Right lung (tissue), 5 donors: Measurements from ENCODE around the gene SLC41A1. TPM values are rescaled to one million over a fixed set of nuclear protein-coding genes. Genes with fewer than 3 reads are reported as not detected.

Source experiments
- DNase-seq, 2 donors: peaks; one replicate each; pipeline ENCODE4 v3.0.0-alpha.2; 2013
- polyA plus RNA-seq, 5 donors: library from polyadenylated mRNA; unstranded; fragments of 120-200 nt; gene quantifications; one replicate each; pipeline versions ENCODE4 v1.2.1 to v1.2.3, GENCODE V29; 2013; ENCODE audit warnings: inconsistent platforms in 1 of 5, low replicate concordance in 1 of 5; ENCODE audit not compliant: insufficient read length in 5 of 5, insufficient read depth in 1 of 5

Gene SLC41A1
- polyA plus RNA-seq, 5 donors, result 36.4 to 46.8 (median 44.8) TPM

DNA sequence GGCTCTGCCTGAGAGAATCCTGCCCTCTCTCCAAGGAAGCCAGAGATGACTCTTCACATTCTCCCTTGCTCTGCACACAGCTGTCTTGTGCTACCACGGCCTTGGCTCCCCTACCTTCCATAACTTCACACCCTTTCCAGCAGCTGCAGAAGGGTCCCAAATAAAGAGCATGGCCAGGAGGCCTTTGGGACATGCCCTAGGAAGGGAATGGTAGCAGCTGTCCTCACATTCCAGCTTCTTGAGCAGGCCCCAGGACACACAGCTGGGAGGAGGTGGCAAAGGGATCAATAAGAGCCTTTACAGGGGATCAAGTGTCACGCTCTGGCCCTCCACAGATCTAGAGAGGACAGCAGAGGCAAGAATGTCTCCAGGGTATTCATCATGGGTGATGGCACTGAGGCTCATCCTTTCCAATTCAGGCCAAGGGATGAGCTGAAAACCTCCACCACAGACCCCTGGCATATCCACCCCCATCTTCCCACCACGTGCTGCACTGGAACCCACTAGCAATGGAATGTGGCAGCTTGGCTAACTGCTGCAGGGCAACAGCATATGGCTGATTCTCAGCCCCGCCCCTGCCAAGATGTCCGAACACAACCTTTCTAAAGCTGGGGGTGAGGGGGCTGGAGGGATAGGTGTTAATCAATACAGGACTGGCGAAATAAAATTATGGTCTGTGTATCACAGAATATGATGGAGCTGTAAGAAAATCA lies 19.9 kb downstream of the SLC41A1 start:
- no peak for DNase-seq

DNA sequence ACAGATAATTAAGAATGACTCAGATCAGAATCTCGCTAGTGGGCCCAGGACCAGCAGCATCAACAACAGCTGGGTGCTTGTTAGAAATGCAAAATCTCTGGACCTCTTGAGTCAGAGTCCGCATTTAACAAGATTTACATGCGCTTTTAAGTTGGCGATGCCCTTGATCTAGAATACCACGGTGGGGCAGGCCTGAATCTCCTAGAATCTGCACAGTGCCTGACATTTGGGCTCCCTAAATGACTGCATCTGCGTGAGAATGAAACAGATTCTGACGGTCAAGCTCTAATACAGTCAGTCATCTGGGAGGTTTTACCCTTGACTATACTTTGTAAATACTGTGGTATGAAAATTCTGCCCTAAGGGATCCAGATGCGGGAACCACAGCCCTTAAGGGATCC lies 20.5 kb downstream of the SLC41A1 start:
- no peak for DNase-seq

DNA sequence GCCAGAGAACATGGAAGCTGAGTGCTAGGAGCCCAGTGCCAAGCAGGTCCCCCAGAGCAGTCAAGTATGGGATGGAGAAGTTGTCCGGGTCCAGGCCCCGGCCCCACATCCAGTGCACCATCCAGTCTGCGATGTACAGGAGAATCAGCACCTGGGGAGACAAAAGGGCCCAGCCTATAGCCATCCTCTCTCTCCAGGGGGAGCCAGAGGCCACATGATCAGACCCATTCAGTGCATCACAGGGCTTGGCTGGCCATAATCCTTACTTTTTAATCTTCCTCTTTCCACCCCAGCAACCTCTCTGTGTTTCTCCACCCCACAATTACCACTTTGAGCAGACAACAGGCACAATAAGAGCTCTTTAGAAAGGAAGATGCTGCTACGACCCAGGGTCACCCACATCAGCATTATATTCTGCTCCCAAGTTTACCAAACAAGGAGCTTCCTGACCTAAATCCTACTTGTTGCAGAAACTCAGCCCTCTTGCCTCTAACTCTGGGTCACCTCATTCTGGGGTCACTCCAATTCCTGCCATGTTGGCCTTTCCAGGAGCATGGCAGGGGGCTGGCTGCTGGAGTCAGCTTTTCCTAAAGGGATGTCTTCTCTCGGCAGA lies 21.3 kb downstream of the SLC41A1 start:
- peak in 1 of 2 donors; percentile 39 for DNase-seq

- DNase-seq, result no peak
Observed at GRCh38 chr1:205787287-205787916, 25.6 kb downstream of the SLC41A1 start.

- no peak for DNase-seq
Observed at GRCh38 chr1:205786601-205787000, 26.4 kb downstream of the SLC41A1 start.

GRCh38 chr1:205785446-205785845 lies 27.6 kb downstream of the SLC41A1 start:
- DNase-seq, result no peak

GRCh38 chr1:205783904-205784303 lies 29.1 kb downstream of the SLC41A1 start:
- no peak for DNase-seq

- no peak for DNase-seq
Observed at GRCh38 chr1:205783433-205783795, 29.6 kb downstream of the SLC41A1 start.

DNA sequence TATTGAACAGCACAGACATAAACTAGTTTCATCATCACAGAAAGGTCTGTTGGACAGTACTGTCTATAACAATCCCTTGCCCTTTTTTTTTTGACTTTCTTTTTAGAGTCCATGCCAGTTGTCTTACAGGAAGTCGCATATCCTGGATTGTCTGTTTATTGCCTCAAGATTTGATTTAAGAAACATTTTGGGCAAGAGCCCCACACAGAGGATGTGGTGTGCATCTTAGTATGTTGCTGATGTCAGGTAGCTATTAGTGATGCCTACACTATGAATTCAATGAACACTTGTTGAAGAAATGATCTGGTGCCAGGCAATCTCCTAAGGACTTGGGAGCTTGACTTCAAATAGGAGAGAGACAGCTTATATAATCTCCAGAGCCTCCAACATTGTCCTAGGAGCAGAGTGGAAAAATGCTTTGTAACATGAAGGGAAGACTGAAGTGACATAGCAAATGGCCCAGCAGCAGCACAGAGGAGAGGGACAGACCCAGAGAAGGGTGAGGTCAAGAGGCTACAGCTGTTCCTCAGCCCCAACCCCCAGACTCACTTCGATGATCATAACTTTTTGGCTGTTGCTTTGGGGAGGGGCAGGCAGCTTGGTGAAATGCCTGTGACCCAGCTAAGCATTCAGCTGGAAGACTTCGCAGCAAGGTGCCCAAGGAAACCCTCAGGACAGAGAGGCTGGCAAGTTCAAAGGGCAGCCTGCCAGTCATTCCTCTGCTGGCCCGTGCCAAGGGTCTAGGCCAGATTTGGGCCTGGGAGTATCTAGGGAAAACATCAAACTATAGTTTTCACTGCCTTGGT lies 30.2 kb downstream of the SLC41A1 start:
- no peak for DNase-seq

- DNase-seq, result no peak
Observed at GRCh38 chr1:205780335-205780734, 32.7 kb downstream of the SLC41A1 start.

GRCh38 chr1:205777994-205778393 lies 35.0 kb downstream of the SLC41A1 start:
- no peak for DNase-seq

DNA sequence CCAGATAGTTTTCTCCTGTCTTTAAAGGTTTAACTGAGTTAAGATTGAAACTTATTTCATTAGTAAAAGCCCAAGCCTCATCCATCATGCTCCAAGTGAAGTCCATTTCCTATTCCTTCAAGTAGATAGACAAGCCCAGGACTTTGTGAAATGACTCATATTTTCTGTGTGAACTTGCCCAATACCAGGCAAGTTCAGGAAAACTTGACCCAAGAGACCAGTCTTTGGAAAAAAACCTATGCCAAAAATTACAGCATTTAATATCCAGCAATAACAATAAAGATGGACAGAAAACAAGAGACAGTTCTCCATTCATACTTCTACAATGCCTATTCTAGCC lies 37.3 kb downstream of the SLC41A1 start:
- DNase-seq, result no peak

DNA sequence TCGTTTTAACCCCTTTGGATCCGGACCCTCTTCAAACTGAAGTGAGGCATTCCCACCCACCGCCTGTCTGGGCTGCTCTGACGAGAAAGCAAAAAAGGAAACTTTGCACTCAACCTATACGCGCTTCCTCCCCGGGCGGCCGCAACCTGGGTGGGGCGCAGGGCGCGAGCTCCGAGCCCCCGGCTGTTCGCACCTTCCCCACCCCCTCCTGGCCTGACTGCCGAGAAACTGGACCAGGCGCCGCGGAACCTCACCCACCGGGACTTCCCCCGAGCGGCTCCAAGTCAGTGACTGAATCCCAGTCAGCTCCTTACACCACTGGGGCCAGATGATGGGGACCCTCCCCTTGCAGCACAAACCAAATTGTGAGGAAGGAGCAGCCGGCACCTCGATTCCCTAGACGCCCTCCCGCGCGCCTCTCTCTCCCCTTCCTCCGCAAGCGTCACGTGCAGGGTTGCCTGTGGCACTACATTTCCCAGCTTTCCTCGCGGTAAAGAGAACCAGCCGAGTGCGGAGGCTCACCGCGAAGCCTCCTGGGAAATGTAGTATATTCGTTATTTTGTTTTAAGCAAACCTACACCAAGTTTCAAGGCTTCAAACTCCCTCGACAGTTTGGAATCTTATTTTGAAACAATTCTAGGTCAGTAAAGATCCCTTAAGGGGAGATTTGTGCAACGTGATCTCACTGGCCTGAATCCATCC lies 37.8 kb downstream of the SLC41A1 start, which contains the start of gene RAB29:
RAB29 (minus strand) TSS at position 468 of the 702 bp plus-strand sequence. CDS start 526 bp downstream, outside the sequence.
- DNase-seq, result peak; percentile 61 to 63

GRCh38 chr1:205774198-205775014 lies 38.6 kb downstream of the SLC41A1 start:
- no peak for DNase-seq

- no peak for DNase-seq
Observed at GRCh38 chr1:205772607-205773032, 40.4 kb downstream of the SLC41A1 start.

- DNase-seq, result no peak
Observed at GRCh38 chr1:205770618-205771017, 42.4 kb downstream of the SLC41A1 start.

DNA sequence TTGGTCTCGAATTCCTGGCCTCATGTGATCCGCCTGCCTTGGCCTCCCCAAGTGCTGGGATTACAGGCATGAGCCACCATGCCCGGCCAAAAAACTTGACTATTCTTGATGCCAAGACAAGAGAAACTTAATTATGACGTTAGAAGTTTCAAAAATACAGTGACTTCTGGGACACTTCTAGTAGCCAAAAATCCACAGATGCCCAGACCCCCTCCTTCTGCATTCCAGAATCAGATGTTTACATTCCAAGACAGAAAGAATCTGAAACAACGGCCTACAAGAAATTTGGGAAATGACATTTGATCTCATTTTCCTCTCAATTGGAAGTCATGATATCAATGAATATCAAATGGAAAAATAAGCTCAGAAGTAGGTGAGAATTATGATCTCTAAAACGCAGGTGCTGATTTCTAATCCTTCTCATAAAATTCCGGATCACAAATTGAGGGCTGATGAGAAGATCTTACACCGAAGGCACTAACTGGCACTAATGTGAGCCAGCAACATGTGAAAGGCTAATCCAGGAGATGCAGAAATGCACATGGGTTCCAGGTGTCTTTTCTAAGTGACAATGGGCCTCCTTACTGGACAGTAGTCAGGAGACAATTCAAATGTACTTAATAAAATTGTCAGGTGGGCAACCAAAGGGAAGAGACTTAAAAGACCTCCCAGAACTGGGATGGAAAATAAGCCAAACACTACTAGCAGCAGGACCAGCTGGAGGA lies 43.2 kb downstream of the SLC41A1 start:
- no peak for DNase-seq

GRCh38 chr1:205767248-205767647 lies 45.8 kb downstream of the SLC41A1 start:
- no peak for DNase-seq

- no peak for DNase-seq
Observed at GRCh38 chr1:205766570-205766969, 46.4 kb downstream of the SLC41A1 start.

GRCh38 chr1:205766038-205766437 lies 47.0 kb downstream of the SLC41A1 start:
- no peak for DNase-seq
